OCI-LY7 (cell line): ENCODE measurements around the gene ABCG4.

Source experiments
- EZH2phosphoT487 ChIP-seq: fragments of 200-600 bp; sonication (generic); IDR thresholded peaks from 2 replicates; pipeline ENCODE4 v1.6.1; 2018; ENCODE audit warnings: low read depth, borderline replicate concordance, mild to moderate bottlenecking, mixed run types, antibody characterized with exemption, low read length, moderate library complexity, mixed read lengths
- TF ChIP-seq, protein P1 (sequence below): fragments of 200-600 bp; sonication (generic); conservative IDR thresholded peaks from 2 replicates; pipeline ENCODE4 v1.5.1; 2014; ENCODE audit warnings: mild to moderate bottlenecking, antibody characterized with exemption, low read length, moderate library complexity, mixed read lengths

DNA sequence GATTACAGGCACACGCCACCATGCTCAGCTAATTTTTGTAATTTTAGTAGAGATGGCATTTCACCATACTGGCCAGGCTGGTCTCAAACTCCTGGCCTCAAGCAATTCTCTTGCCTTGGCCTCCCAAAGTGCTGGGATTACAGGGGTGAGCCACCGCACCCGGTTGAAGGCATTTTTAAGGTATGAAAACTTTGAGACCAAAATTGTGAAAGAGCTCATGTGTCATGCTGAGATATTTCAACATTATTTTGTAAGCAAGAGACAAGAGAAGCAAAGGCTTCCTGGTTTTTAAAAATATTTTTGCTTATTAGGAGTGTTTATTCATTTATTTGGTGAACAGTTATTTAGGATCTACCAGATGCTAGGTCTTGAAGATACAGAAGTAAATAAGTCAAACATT lies 43.3 kb downstream of the ABCG4 start:
- TF ChIP-seq, protein P1, sequence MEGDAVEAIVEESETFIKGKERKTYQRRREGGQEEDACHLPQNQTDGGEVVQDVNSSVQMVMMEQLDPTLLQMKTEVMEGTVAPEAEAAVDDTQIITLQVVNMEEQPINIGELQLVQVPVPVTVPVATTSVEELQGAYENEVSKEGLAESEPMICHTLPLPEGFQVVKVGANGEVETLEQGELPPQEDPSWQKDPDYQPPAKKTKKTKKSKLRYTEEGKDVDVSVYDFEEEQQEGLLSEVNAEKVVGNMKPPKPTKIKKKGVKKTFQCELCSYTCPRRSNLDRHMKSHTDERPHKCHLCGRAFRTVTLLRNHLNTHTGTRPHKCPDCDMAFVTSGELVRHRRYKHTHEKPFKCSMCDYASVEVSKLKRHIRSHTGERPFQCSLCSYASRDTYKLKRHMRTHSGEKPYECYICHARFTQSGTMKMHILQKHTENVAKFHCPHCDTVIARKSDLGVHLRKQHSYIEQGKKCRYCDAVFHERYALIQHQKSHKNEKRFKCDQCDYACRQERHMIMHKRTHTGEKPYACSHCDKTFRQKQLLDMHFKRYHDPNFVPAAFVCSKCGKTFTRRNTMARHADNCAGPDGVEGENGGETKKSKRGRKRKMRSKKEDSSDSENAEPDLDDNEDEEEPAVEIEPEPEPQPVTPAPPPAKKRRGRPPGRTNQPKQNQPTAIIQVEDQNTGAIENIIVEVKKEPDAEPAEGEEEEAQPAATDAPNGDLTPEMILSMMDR = no peak
- no peak for TF ChIP-seq EZH2phosphoT487
